Stimulated activated naive B cell treated with anti-CD40 and anti-IgM and Interleukin-4, amounts not matched to agents 10 μg/mL and 1 μg/mL and 100 μg/mL, for 72 hours (primary cell): Measurements from ENCODE around the gene SORCS2.

Experiments used
- ATAC-seq, 2 donors: fragments of 150-1000 bp; cut with Tn5 transposase; replicated peaks; 2 replicates each; pipeline ENCODE4 v1.10.0; 2021; ENCODE audit warnings: moderate library complexity in 1 of 2
- DNase-seq: peaks from one replicate; pipeline ENCODE4 v3.0.0; 2021
- H3K27ac Mint-ChIP-seq: one replicate; pipeline ENCODE4 v1.8.0; 2022; ENCODE audit warnings: mild to moderate bottlenecking, mixed read lengths
- H3K27me3 Mint-ChIP-seq, 2 donors: one replicate each; pipeline ENCODE4 v1.8.0; 2022; ENCODE audit warnings: mixed read lengths in 2 of 2
- H3K36me3 Mint-ChIP-seq, 2 donors: one replicate each; pipeline ENCODE4 v1.8.0; 2022; ENCODE audit warnings: mixed read lengths in 2 of 2, mild to moderate bottlenecking in 1 of 2
- H3K4me1 Mint-ChIP-seq, 2 donors: one replicate each; pipeline ENCODE4 v1.8.0; 2022; ENCODE audit warnings: mixed read lengths in 2 of 2, mild to moderate bottlenecking in 1 of 2
- H3K4me3 Mint-ChIP-seq, 2 donors: one replicate each; pipeline ENCODE4 v1.8.0; 2022; ENCODE audit warnings: mild to moderate bottlenecking in 2 of 2, mixed read lengths in 2 of 2, moderate library complexity in 1 of 2
- H3K9me3 Mint-ChIP-seq, 2 donors: one replicate each; pipeline ENCODE4 v1.8.0; 2022; ENCODE audit warnings: mixed read lengths in 2 of 2, mild to moderate bottlenecking in 1 of 2

Gene SORCS2

GRCh38 chr4:7353846-7354610, 161.7 kb downstream of the SORCS2 start:
- no peaks in the 10 kb centered on the region for H3K4me1 Mint-ChIP-seq
- no peak overlapping the region for H3K27ac Mint-ChIP-seq
- peaks cover 0 to 3% of the 10 kb centered on the region in 2 donors for H3K9me3 Mint-ChIP-seq
- H3K4me3 Mint-ChIP-seq = no peak overlapping the region
- no peak for DNase-seq
- no peak for ATAC-seq
- no peaks in the 10 kb centered on the region for H3K36me3 Mint-ChIP-seq
- peaks cover 6 to 9% of the 10 kb centered on the region in 2 donors for H3K27me3 Mint-ChIP-seq

- no peak for ATAC-seq
- no peak for DNase-seq
- Mint-ChIP-seq H3K27me3 (peaks cover 6 to 9% of the 10 kb centered on the region in 2 donors), H3K4me3 (no peak overlapping the region), H3K4me1 (no peaks in the 10 kb centered on the region), H3K9me3 (peaks cover 0 to 3% of the 10 kb centered on the region in 2 donors), H3K27ac (no peak overlapping the region), H3K36me3 (no peaks in the 10 kb centered on the region)
Measured at GRCh38 chr4:7354927-7355326, 162.6 kb downstream of the SORCS2 start.

- Mint-ChIP-seq H3K36me3 (no peaks in the 10 kb centered on the region), H3K4me3 (no peak overlapping the region), H3K27ac (no peak overlapping the region), H3K4me1 (no peaks in the 10 kb centered on the region), H3K9me3 (peaks cover 0 to 3% of the 10 kb centered on the region in 2 donors), H3K27me3 (peaks cover 6 to 9% of the 10 kb centered on the region in 2 donors)
- ATAC-seq (no peak), DNase-seq (no peak)
Measured at GRCh38 chr4:7355795-7356194, 163.5 kb downstream of the SORCS2 start.

GRCh38 chr4:7356667-7357310, 164.5 kb downstream of the SORCS2 start:
- ATAC-seq (no peak), DNase-seq (no peak)
- H3K4me3 Mint-ChIP-seq = no peak overlapping the region
- peaks cover 0 to 3% of the 10 kb centered on the region in 2 donors for H3K9me3 Mint-ChIP-seq
- no peak overlapping the region for H3K27ac Mint-ChIP-seq
- peaks cover 3 to 5% of the 10 kb centered on the region in 2 donors for H3K27me3 Mint-ChIP-seq
- no peaks in the 10 kb centered on the region for H3K4me1 Mint-ChIP-seq
- no peaks in the 10 kb centered on the region for H3K36me3 Mint-ChIP-seq

GRCh38 chr4:7357323-7357722, 165.0 kb downstream of the SORCS2 start:
- Mint-ChIP-seq H3K36me3 (no peaks in the 10 kb centered on the region), H3K4me3 (no peak overlapping the region), H3K27me3 (peaks cover 0 to 4% of the 10 kb centered on the region in 2 donors), H3K4me1 (no peaks in the 10 kb centered on the region), H3K9me3 (peaks cover 0 to 3% of the 10 kb centered on the region in 2 donors), H3K27ac (no peak overlapping the region)
- no peak for DNase-seq
- ATAC-seq = no peak

- no peak for ATAC-seq
- Mint-ChIP-seq H3K4me3 (no peak overlapping the region), H3K27ac (no peak overlapping the region)
Measured at GRCh38 chr4:7358100-7358735, 165.9 kb downstream of the SORCS2 start.

GRCh38 chr4:7359400-7360062, 167.2 kb downstream of the SORCS2 start:
- H3K4me1 Mint-ChIP-seq = no peaks in the 10 kb centered on the region
- ATAC-seq = no peak
- no peaks in the 10 kb centered on the region for H3K36me3 Mint-ChIP-seq
- H3K4me3 Mint-ChIP-seq = no peak overlapping the region
- H3K27me3 Mint-ChIP-seq = no peaks in the 10 kb centered on the region
- H3K27ac Mint-ChIP-seq = no peak overlapping the region
- DNase-seq = no peak
- H3K9me3 Mint-ChIP-seq = peaks cover 4 to 5% of the 10 kb centered on the region in 2 donors

More at GRCh38 chr4:7358100-7358735, 165.9 kb downstream of the SORCS2 start:
- peaks cover 0 to 3% of the 10 kb centered on the region in 2 donors for H3K9me3 Mint-ChIP-seq
- DNase-seq = no peak
- H3K4me1 Mint-ChIP-seq = no peaks in the 10 kb centered on the region
- H3K36me3 Mint-ChIP-seq = no peaks in the 10 kb centered on the region
- H3K27me3 Mint-ChIP-seq = no peaks in the 10 kb centered on the region

- ATAC-seq = no peak
- no peak overlapping the region for H3K4me3 Mint-ChIP-seq
- no peaks in the 10 kb centered on the region for H3K4me1 Mint-ChIP-seq
- no peaks in the 10 kb centered on the region for H3K27me3 Mint-ChIP-seq
- peaks cover 4 to 6% of the 10 kb centered on the region in 2 donors for H3K9me3 Mint-ChIP-seq
- no peak overlapping the region for H3K27ac Mint-ChIP-seq
- no peak for DNase-seq
- no peaks in the 10 kb centered on the region for H3K36me3 Mint-ChIP-seq
Measured at GRCh38 chr4:7360806-7361205, 168.5 kb downstream of the SORCS2 start.

- Mint-ChIP-seq H3K4me3 (no peak overlapping the region), H3K27ac (no peak overlapping the region), H3K4me1 (no peaks in the 10 kb centered on the region), H3K9me3 (peaks cover 3 to 4% of the 10 kb centered on the region in 2 donors), H3K27me3 (peaks cover under 1 to 2% of the 10 kb centered on the region in 2 donors), H3K36me3 (no peaks in the 10 kb centered on the region)
- ATAC-seq (no peak), DNase-seq (no peak)
Measured at GRCh38 chr4:7361280-7361895, 169.1 kb downstream of the SORCS2 start.

- H3K4me3 Mint-ChIP-seq = no peak overlapping the region
- peaks cover 3 to 4% of the 10 kb centered on the region in 2 donors for H3K9me3 Mint-ChIP-seq
- H3K27ac Mint-ChIP-seq = no peak overlapping the region
- H3K27me3 Mint-ChIP-seq = peaks cover 4 to 6% of the 10 kb centered on the region in 2 donors
- H3K4me1 Mint-ChIP-seq = no peaks in the 10 kb centered on the region
- no peak for ATAC-seq
- no peak for DNase-seq
- H3K36me3 Mint-ChIP-seq = no peaks in the 10 kb centered on the region
Measured at GRCh38 chr4:7362341-7362740, 170.0 kb downstream of the SORCS2 start.

GRCh38 chr4:7362862-7363430, 170.6 kb downstream of the SORCS2 start:
- H3K4me1 Mint-ChIP-seq = no peaks in the 10 kb centered on the region

GRCh38 chr4:7364979-7365378, 172.6 kb downstream of the SORCS2 start:
- peaks cover 4 to 6% of the 10 kb centered on the region in 2 donors for H3K27me3 Mint-ChIP-seq
- peaks cover 3 to 4% of the 10 kb centered on the region in 2 donors for H3K9me3 Mint-ChIP-seq
- H3K4me1 Mint-ChIP-seq = no peaks in the 10 kb centered on the region
- DNase-seq = no peak
- ATAC-seq = no peak
- H3K4me3 Mint-ChIP-seq = no peak overlapping the region
- no peaks in the 10 kb centered on the region for H3K36me3 Mint-ChIP-seq
- H3K27ac Mint-ChIP-seq = no peak overlapping the region

More at GRCh38 chr4:7362862-7363430, 170.6 kb downstream of the SORCS2 start:
- Mint-ChIP-seq H3K27me3 (peaks cover 4 to 6% of the 10 kb centered on the region in 2 donors), H3K9me3 (peaks cover 3 to 4% of the 10 kb centered on the region in 2 donors), H3K27ac (no peak overlapping the region), H3K36me3 (no peaks in the 10 kb centered on the region), H3K4me3 (no peak overlapping the region)
- ATAC-seq (no peak), DNase-seq (no peak)

GRCh38 chr4:7365462-7366179, 173.3 kb downstream of the SORCS2 start:
- Mint-ChIP-seq H3K36me3 (no peaks in the 10 kb centered on the region), H3K27me3 (peaks cover 4 to 6% of the 10 kb centered on the region in 2 donors), H3K4me3 (no peak overlapping the region), H3K4me1 (no peaks in the 10 kb centered on the region), H3K27ac (no peak overlapping the region), H3K9me3 (peaks cover 3 to 4% of the 10 kb centered on the region in 2 donors)
- DNase-seq = no peak
- no peak for ATAC-seq
